Activated CD4-positive, alpha-beta T cell treated with anti-CD3 and anti-CD28 coated beads, Interleukin-2, amount 10 ng/mL, durations not matched to agents 7 days and 5 days (primary cell): ENCODE measurements around the gene BEND6. TPM values are rescaled to one million over a fixed set of nuclear protein-coding genes. Genes with fewer than 3 reads are reported as not detected.
"Not testable (repeated sequence)": the region's sequence is repeated elsewhere in the genome, so short reads cannot be mapped to it uniquely, and the experiment has no call there.

Experiments used
- CTCF ChIA-PET: fragments of 350-600 bp; sonication (Branson Sonifier 250); formaldehyde crosslinking; loops from one replicate; lab custom pipeline; 2021; ENCODE audit warnings: antibody characterized with exemption; lab: Charles Lee
- POLR2A ChIA-PET: fragments of 350-600 bp; sonication (Branson Sonifier 250); formaldehyde crosslinking; loops from one replicate; lab custom pipeline; 2021; ENCODE audit warnings: antibody characterized with exemption; lab: Charles Lee
- DNase-seq: peaks from one replicate; pipeline ENCODE4 v3.0.0-alpha.2; 2020
- H3K27ac Mint-ChIP-seq: one replicate; pipeline ENCODE4 v1.8.0; 2021; ENCODE audit warnings: mild to moderate bottlenecking, moderate library complexity, mixed read lengths
- H3K27me3 Mint-ChIP-seq: one replicate; pipeline ENCODE4 v1.8.0; 2021; ENCODE audit warnings: mixed read lengths
- H3K36me3 Mint-ChIP-seq: one replicate; pipeline ENCODE4 v1.8.0; 2021; ENCODE audit warnings: low read depth, mixed read lengths
- H3K4me1 Mint-ChIP-seq: one replicate; pipeline ENCODE4 v1.8.0; 2021; ENCODE audit warnings: mixed read lengths
- H3K4me3 Mint-ChIP-seq: one replicate; pipeline ENCODE4 v1.8.0; 2021; ENCODE audit warnings: mild to moderate bottlenecking, moderate library complexity, mixed read lengths
- H3K9me3 Mint-ChIP-seq: one replicate; pipeline ENCODE4 v1.8.0; 2021; ENCODE audit warnings: mixed read lengths
- total RNA-seq, 2 experiments: library from RNA; stranded (reverse); gene quantifications; one replicate each; pipeline ENCODE4 v1.2.3, GENCODE V29; 2021

The BEND6 gene
- total RNA-seq, 2 experiments from 2014 or later: not detected

- POLR2A ChIA-PET: no interaction called here
- Mint-ChIP-seq H3K4me1 (no peaks in the 10 kb centered on the region), H3K27ac (no peak overlapping the region), H3K9me3 (peaks cover 16% of the 10 kb centered on the region), H3K36me3 (peaks cover 3% of the 10 kb centered on the region), H3K4me3 (no peak overlapping the region), H3K27me3 (peaks cover 24% of the 10 kb centered on the region)
- CTCF ChIA-PET: no interaction called here
- DNase-seq: no peak
Measured at GRCh38 chr6:57029213-57029612, 74.3 kb downstream of the BEND6 start.

- Mint-ChIP-seq H3K36me3 (no peaks in the 10 kb centered on the region), H3K4me1 (no peaks in the 10 kb centered on the region), H3K9me3 (no peaks in the 10 kb centered on the region), H3K27ac (no peak overlapping the region), H3K27me3 (peaks cover 21% of the 10 kb centered on the region), H3K4me3 (no peak overlapping the region)
- ChIA-PET CTCF (no interaction called here), POLR2A (no interaction called here)
- DNase-seq: no peak
Measured at GRCh38 chr6:57033228-57033627, 78.3 kb downstream of the BEND6 start.

GRCh38 chr6:57035549-57035948, 80.6 kb downstream of the BEND6 start:
- H3K27me3 Mint-ChIP-seq: peaks cover 28% of the 10 kb centered on the region
- no peaks in the 10 kb centered on the region for H3K36me3 Mint-ChIP-seq
- no peak overlapping the region for H3K4me3 Mint-ChIP-seq
- no peaks in the 10 kb centered on the region for H3K9me3 Mint-ChIP-seq
- POLR2A ChIA-PET: no interaction called here
- no peaks in the 10 kb centered on the region for H3K4me1 Mint-ChIP-seq
- CTCF ChIA-PET: no interaction called here
- DNase-seq: no peak
- H3K27ac Mint-ChIP-seq: no peak overlapping the region

GRCh38 chr6:57038906-57039305, 84.0 kb downstream of the BEND6 start:
- Mint-ChIP-seq H3K36me3 (no peaks in the 10 kb centered on the region), H3K9me3 (no peaks in the 10 kb centered on the region), H3K4me1 (no peaks in the 10 kb centered on the region), H3K4me3 (no peak overlapping the region), H3K27ac (no peak overlapping the region), H3K27me3 (peaks cover 34% of the 10 kb centered on the region)
- DNase-seq: no peak
- CTCF ChIA-PET: no interaction called here
- POLR2A ChIA-PET: no interaction called here

GRCh38 chr6:57040011-57040410, 85.1 kb downstream of the BEND6 start:
- no peak overlapping the region for H3K4me3 Mint-ChIP-seq
- no peaks in the 10 kb centered on the region for H3K9me3 Mint-ChIP-seq
- no peak for DNase-seq
- no peaks in the 10 kb centered on the region for H3K36me3 Mint-ChIP-seq
- ChIA-PET CTCF (no interaction called here), POLR2A (no interaction called here)
- H3K27me3 Mint-ChIP-seq: peaks cover 38% of the 10 kb centered on the region
- no peaks in the 10 kb centered on the region for H3K4me1 Mint-ChIP-seq
- H3K27ac Mint-ChIP-seq: no peak overlapping the region

GRCh38 chr6:57044061-57044460, 89.2 kb downstream of the BEND6 start:
- H3K36me3 Mint-ChIP-seq, H3K27ac Mint-ChIP-seq, POLR2A ChIA-PET, DNase-seq, H3K9me3 Mint-ChIP-seq, CTCF ChIA-PET, H3K4me3 Mint-ChIP-seq: not testable (repeated sequence)
- peaks cover 15% of the 10 kb centered on the region for H3K4me1 Mint-ChIP-seq
- H3K27me3 Mint-ChIP-seq: peaks cover 36% of the 10 kb centered on the region

- Mint-ChIP-seq H3K4me3 (no peak overlapping the region), H3K36me3 (peaks cover 14% of the 10 kb centered on the region), H3K27ac (no peak overlapping the region), H3K27me3 (peaks cover 34% of the 10 kb centered on the region), H3K4me1 (peaks cover 20% of the 10 kb centered on the region), H3K9me3 (no peaks in the 10 kb centered on the region)
- no peak for DNase-seq
- POLR2A ChIA-PET: no interaction called here
- CTCF ChIA-PET: no interaction called here
Measured at GRCh38 chr6:57044568-57044967, 89.7 kb downstream of the BEND6 start.

- H3K4me3 Mint-ChIP-seq: peak within 1 kb of the TSS; percentile 93
- H3K9me3 Mint-ChIP-seq, POLR2A ChIA-PET, CTCF ChIA-PET: not testable (repeated sequence)
- H3K27me3 Mint-ChIP-seq: peaks cover 34% of the 10 kb centered on the region
- H3K36me3 Mint-ChIP-seq: peaks cover 28% of the 10 kb centered on the region
- DNase-seq: peak; percentile 86
- H3K4me1 Mint-ChIP-seq: peaks cover 28% of the 10 kb centered on the region
- H3K27ac Mint-ChIP-seq: peak within 1 kb of the TSS; percentile 91
Measured at GRCh38 chr6:57046332-57047256, 91.7 kb downstream of the BEND6 start, which contains the start of gene KIAA1586. Gene KIAA1586, plus strand, starts transcription at chr6:57046693. Its CDS starts 63 bp downstream, at chr6:57046756.

- DNase-seq, H3K4me3 Mint-ChIP-seq, H3K27ac Mint-ChIP-seq, POLR2A ChIA-PET, CTCF ChIA-PET, H3K9me3 Mint-ChIP-seq: not testable (repeated sequence)
- Mint-ChIP-seq H3K4me1 (peaks cover 28% of the 10 kb centered on the region), H3K36me3 (peaks cover 31% of the 10 kb centered on the region), H3K27me3 (peaks cover 32% of the 10 kb centered on the region)
Measured at GRCh38 chr6:57047257-57047585, 92.3 kb downstream of the BEND6 start.

GRCh38 chr6:57047859-57048258, 93.0 kb downstream of the BEND6 start:
- H3K4me3 Mint-ChIP-seq: peak overlapping the region; percentile 69
- peaks cover 32% of the 10 kb centered on the region for H3K36me3 Mint-ChIP-seq
- peaks cover 28% of the 10 kb centered on the region for H3K4me1 Mint-ChIP-seq
- DNase-seq, POLR2A ChIA-PET, CTCF ChIA-PET, H3K9me3 Mint-ChIP-seq: not testable (repeated sequence)
- peak overlapping the region; percentile 58 for H3K27ac Mint-ChIP-seq
- peaks cover 28% of the 10 kb centered on the region for H3K27me3 Mint-ChIP-seq

- peaks cover 28% of the 10 kb centered on the region for H3K4me1 Mint-ChIP-seq
- POLR2A ChIA-PET: no interaction called here
- CTCF ChIA-PET: no interaction called here
- DNase-seq: no peak
- no peaks in the 10 kb centered on the region for H3K9me3 Mint-ChIP-seq
- peaks cover 22% of the 10 kb centered on the region for H3K27me3 Mint-ChIP-seq
- peaks cover 38% of the 10 kb centered on the region for H3K36me3 Mint-ChIP-seq
- peak overlapping the region; percentile 69 for H3K4me3 Mint-ChIP-seq
- H3K27ac Mint-ChIP-seq: peak overlapping the region; percentile 55
Measured at GRCh38 chr6:57048577-57048976, 93.7 kb downstream of the BEND6 start.

GRCh38 chr6:57063847-57064246, 108.9 kb downstream of the BEND6 start:
- H3K9me3 Mint-ChIP-seq: no peaks in the 10 kb centered on the region
- CTCF ChIA-PET: no interaction called here
- H3K4me1 Mint-ChIP-seq: peaks cover 9% of the 10 kb centered on the region
- peaks cover 29% of the 10 kb centered on the region for H3K36me3 Mint-ChIP-seq
- H3K4me3 Mint-ChIP-seq: no peak overlapping the region
- no peak for DNase-seq
- no peaks in the 10 kb centered on the region for H3K27me3 Mint-ChIP-seq
- POLR2A ChIA-PET: no interaction called here
- H3K27ac Mint-ChIP-seq: no peak overlapping the region

- Mint-ChIP-seq H3K27ac (peak overlapping the region; percentile 38), H3K36me3 (peaks cover 25% of the 10 kb centered on the region), H3K4me1 (peaks cover 9% of the 10 kb centered on the region), H3K27me3 (no peaks in the 10 kb centered on the region), H3K9me3 (no peaks in the 10 kb centered on the region), H3K4me3 (no peak overlapping the region)
- DNase-seq: no peak
- CTCF ChIA-PET: no interaction called here
- POLR2A ChIA-PET: no interaction called here
Measured at GRCh38 chr6:57064809-57065208, 109.9 kb downstream of the BEND6 start.
